Mesodermal cell (in vitro differentiated cells): ENCODE data around the gene MAP3K10.

Experiments
- H3K27ac ChIP-seq: 2 replicates; pipeline ENCODE4 v1.7.0; 2013; ENCODE audit warnings: mild to moderate bottlenecking, low read depth, low read length, moderate library complexity; ENCODE audit not compliant: severe bottlenecking
- H3K36me3 ChIP-seq: 2 replicates; pipeline ENCODE4 v1.7.1; 2013; ENCODE audit warnings: mild to moderate bottlenecking, low read length, moderate library complexity; ENCODE audit not compliant: control insufficient read depth, insufficient read depth
- H3K4me1 ChIP-seq: one replicate; pipeline ENCODE4 v1.7.1; 2013; ENCODE audit warnings: mild to moderate bottlenecking, low read length; ENCODE audit not compliant: insufficient read depth, control insufficient read depth, poor library complexity, severe bottlenecking
- H3K4me3 ChIP-seq: 2 replicates; pipeline ENCODE4 v1.7.0; 2013; ENCODE audit warnings: low read length, control low read depth, mild to moderate bottlenecking; ENCODE audit not compliant: insufficient read depth, poor library complexity, severe bottlenecking; ENCODE audit errors: extremely low read depth
- H3K9me3 ChIP-seq: 2 replicates; pipeline ENCODE4 v1.7.1; 2013; ENCODE audit warnings: mild to moderate bottlenecking, low read length, moderate library complexity; ENCODE audit not compliant: control insufficient read depth
- WGBS, 2 experiments: methylation state at CpG; one replicate each; pipeline ENCODE4 v1.1.5; 2013; ENCODE audit warnings: missing lambda C conversion rate in 2 of 2; ENCODE audit not compliant: insufficient coverage in 2 of 2; 5-methylcytosine and 5-hydroxymethylcytosine counted together

MAP3K10 gene

GRCh38 chr19:40200341-40201099 is 9.3 kb downstream of the MAP3K10 start:
- Histone ChIP-seq H3K27ac (no peak overlapping the region), H3K4me3 (no peak overlapping the region), H3K9me3 (no peaks in the 10 kb centered on the region)

DNA sequence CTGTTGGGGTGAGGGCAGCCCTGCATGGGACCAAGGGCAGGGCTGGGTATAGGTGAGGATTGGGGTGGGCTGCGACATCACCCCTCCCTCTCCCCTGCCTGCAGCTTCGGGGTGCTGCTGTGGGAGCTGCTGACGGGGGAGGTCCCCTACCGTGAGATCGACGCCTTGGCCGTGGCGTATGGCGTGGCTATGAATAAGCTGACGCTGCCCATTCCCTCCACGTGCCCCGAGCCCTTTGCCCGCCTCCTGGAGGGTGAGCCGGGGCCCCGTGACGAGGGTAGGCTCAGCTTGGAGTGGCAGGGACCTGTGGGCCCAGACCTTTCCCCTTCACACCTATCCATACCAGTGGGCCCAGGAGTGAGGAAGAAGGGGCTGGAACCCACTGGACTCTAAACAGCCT is 13.2 kb downstream of the MAP3K10 start:
- Histone ChIP-seq H3K9me3 (no peaks in the 10 kb centered on the region), H3K4me3 (no peak overlapping the region), H3K4me1 (no peaks in the 10 kb centered on the region), H3K36me3 (peaks cover 7% of the 10 kb centered on the region), H3K27ac (no peak overlapping the region)
- 92 to 98% methylated on average over 8 to 12 of the region's 16 CpGs for WGBS, 2 experiments

More at GRCh38 chr19:40200341-40201099, 9.3 kb downstream of the MAP3K10 start:
- 83 to 91% methylated on average over 6 to 7 of the region's 9 CpGs for WGBS, 2 experiments
- Histone ChIP-seq H3K4me1 (no peaks in the 10 kb centered on the region), H3K36me3 (no peaks in the 10 kb centered on the region)

DNA sequence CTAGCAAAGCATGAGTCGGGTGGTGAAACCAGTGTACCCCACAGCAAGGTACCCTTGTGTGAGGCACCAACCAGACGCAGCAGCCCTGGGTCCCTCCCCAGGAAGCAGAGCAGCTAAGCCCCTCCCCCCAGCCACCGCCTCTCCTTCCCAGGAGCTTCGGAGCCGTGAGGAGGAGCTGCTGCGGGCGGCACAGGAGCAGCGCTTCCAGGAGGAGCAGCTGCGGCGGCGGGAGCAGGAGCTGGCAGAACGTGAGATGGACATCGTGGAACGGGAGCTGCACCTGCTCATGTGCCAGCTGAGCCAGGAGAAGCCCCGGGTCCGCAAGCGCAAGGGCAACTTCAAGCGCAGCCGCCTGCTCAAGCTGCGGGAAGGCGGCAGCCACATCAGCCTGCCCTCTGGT is 14.5 kb downstream of the MAP3K10 start:
- H3K9me3 ChIP-seq = no peaks in the 10 kb centered on the region
- no peak overlapping the region for H3K27ac ChIP-seq
- H3K4me3 ChIP-seq = no peak overlapping the region
- H3K4me1 ChIP-seq = no peaks in the 10 kb centered on the region
- H3K36me3 ChIP-seq = peaks cover 9% of the 10 kb centered on the region
- 92 to 93% methylated on average over 14 to 18 of the region's 21 CpGs for WGBS, 2 experiments

GRCh38 chr19:40208602-40209001 is 17.4 kb downstream of the MAP3K10 start:
- Histone ChIP-seq H3K36me3 (peaks cover 12% of the 10 kb centered on the region), H3K4me3 (no peak overlapping the region), H3K9me3 (no peaks in the 10 kb centered on the region), H3K4me1 (no peaks in the 10 kb centered on the region), H3K27ac (no peak overlapping the region)
- WGBS, 2 experiments = 92 to 100% methylated on average over 2 to 3 of the region's 5 CpGs

DNA sequence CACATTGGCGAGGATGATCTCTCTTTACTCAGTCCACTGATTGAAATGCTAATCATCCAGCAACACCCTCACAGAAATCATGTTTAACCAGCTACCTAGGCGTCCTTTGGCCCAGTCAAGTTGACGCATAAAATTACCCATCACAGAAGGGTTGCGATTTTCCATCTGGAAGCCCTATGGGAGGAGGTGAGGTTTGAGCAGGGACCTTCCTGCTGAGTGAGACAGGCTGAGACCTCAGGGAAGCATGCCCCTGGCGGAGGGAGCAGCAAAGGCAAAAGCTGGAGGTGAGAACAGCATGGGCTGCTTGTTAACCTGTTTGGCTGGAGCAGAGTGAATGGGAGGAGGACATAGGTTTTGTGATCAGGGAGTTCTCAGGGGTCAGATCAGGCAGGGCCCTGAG is 19.7 kb downstream of the MAP3K10 start:
- WGBS, 2 experiments = 71 to 76% methylated on average over 4 of the region's 5 CpGs
- H3K27ac ChIP-seq = no peak overlapping the region

DNA sequence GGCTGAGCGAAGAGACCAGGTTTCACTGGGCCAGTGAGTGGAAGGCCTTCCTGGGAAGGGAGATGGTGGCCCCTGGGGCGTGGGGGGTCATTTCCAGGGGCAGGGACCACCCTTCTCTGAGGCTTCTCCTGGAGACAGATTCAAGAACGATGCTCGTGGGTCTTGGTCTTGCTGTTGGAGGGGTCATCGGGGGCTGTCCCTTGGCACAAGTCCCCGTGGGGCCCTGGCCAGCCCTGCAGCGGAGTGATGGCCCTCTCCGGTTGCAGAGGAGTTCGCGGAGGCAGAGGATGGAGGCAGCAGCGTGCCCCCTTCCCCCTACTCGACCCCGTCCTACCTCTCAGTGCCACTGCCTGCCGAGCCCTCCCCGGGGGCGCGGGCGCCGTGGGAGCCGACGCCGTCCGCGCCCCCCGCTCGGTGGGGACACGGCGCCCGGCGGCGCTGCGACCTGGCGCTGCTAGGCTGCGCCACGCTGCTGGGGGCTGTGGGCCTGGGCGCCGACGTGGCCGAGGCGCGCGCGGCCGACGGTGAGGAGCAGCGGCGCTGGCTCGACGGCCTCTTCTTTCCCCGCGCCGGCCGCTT is 22.1 kb downstream of the MAP3K10 start:
- Histone ChIP-seq H3K9me3 (no peaks in the 10 kb centered on the region), H3K4me1 (no peaks in the 10 kb centered on the region), H3K4me3 (no peak overlapping the region), H3K27ac (no peak overlapping the region), H3K36me3 (peaks cover 5% of the 10 kb centered on the region)
- 94 to 96% methylated on average over 39 to 51 of the region's 53 CpGs for WGBS, 2 experiments

More for the DNA sequence above, 19.7 kb downstream of the MAP3K10 start:
- Histone ChIP-seq H3K4me1 (no peaks in the 10 kb centered on the region), H3K4me3 (no peak overlapping the region), H3K9me3 (no peaks in the 10 kb centered on the region), H3K36me3 (peaks cover 10% of the 10 kb centered on the region)

- Histone ChIP-seq H3K9me3 (no peaks in the 10 kb centered on the region), H3K4me3 (no peak overlapping the region), H3K4me1 (no peaks in the 10 kb centered on the region), H3K36me3 (peaks cover 5% of the 10 kb centered on the region), H3K27ac (no peak overlapping the region)
- WGBS, 2 experiments = 93 to 97% methylated on average over 33 to 45 of the region's 50 CpGs
Measured at GRCh38 chr19:40213882-40214570, 22.8 kb downstream of the MAP3K10 start.

GRCh38 chr19:40214936-40215335 is 23.7 kb downstream of the MAP3K10 start:
- Histone ChIP-seq H3K27ac (no peak overlapping the region), H3K4me1 (peaks cover 1% of the 10 kb centered on the region), H3K9me3 (no peaks in the 10 kb centered on the region), H3K4me3 (no peak overlapping the region), H3K36me3 (peaks cover 5% of the 10 kb centered on the region)
- WGBS, 2 experiments = 91 to 94% methylated on average over 15 to 19 of the region's 22 CpGs

DNA sequence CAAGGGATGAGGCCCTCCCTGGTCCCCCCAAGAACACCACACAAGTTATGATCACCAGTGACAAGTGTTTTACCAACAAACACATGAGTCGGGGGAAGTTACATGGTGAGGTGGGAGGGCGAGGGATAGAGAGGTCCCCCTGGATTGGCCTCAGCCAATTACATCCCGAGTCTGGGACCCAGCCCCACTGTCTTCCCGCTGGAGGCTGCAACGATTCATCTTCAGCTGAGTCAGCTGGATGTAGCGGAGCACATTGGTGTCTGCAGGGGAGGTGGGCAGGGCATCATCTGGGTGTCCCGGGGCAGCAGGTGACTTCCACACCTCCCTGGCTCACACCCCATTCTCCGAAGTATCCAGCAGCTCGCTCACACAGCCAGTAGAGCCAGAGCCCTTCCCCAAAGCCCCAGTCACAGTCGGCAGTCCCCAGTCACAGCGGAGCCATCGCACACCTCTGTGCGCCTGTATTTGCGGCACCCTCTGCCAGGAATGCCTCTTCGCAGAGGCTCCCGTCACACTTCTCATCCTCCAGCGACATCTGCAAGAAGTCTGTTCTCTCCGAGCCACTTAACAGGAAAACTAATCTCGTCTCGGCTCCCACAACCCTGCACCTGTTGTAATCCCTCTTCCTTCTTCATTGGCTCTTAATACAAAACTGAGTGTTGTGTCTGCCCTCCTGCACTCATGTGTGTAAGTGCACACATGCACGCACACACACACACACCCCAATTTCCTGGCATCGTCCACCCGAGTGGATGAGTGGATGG is 25.0 kb downstream of the MAP3K10 start:
- H3K9me3 ChIP-seq = no peaks in the 10 kb centered on the region
- no peaks in the 10 kb centered on the region for H3K36me3 ChIP-seq
- no peak overlapping the region for H3K27ac ChIP-seq
- peaks cover 3% of the 10 kb centered on the region for H3K4me1 ChIP-seq
- WGBS, 2 experiments = 85 to 87% methylated on average over 18 of the region's 23 CpGs
- H3K4me3 ChIP-seq = no peak overlapping the region

GRCh38 chr19:40216777-40217026 is 25.5 kb downstream of the MAP3K10 start:
- Histone ChIP-seq H3K9me3 (no peaks in the 10 kb centered on the region), H3K27ac (no peak overlapping the region), H3K4me3 (no peak overlapping the region), H3K36me3 (no peaks in the 10 kb centered on the region), H3K4me1 (peaks cover 3% of the 10 kb centered on the region)
- WGBS, 2 experiments = 82 to 84% methylated on average over 6 to 9 of the region's 9 CpGs
